ENCODE data around the gene TMEM161A.
"Not testable (repeated sequence)": the region's sequence is repeated elsewhere in the genome, so short reads cannot be mapped to it uniquely, and the experiment has no call there.

The TMEM161A gene

GRCh38 chr19:19103167-19103566 is 35.1 kb downstream of the TMEM161A start:
- intact Hi-C loops (cut with DNase I; ENCODE audit: low total_unique reads): no loop called here
- Histone ChIP-seq H3K27ac (no peak overlapping the region), H3K4me3 (no peak overlapping the region), H3K27me3 (no peaks in the 10 kb centered on the region), H3K9me3 (no peaks in the 10 kb centered on the region), H3K4me1 (peaks cover 0 to 4% (median 0%) of the 10 kb centered on the region in 4 donors), H3K36me3 (peaks cover 23 to 49% (median 35%) of the 10 kb centered on the region in 3 donors)
- TF ChIP-seq, protein P1, sequence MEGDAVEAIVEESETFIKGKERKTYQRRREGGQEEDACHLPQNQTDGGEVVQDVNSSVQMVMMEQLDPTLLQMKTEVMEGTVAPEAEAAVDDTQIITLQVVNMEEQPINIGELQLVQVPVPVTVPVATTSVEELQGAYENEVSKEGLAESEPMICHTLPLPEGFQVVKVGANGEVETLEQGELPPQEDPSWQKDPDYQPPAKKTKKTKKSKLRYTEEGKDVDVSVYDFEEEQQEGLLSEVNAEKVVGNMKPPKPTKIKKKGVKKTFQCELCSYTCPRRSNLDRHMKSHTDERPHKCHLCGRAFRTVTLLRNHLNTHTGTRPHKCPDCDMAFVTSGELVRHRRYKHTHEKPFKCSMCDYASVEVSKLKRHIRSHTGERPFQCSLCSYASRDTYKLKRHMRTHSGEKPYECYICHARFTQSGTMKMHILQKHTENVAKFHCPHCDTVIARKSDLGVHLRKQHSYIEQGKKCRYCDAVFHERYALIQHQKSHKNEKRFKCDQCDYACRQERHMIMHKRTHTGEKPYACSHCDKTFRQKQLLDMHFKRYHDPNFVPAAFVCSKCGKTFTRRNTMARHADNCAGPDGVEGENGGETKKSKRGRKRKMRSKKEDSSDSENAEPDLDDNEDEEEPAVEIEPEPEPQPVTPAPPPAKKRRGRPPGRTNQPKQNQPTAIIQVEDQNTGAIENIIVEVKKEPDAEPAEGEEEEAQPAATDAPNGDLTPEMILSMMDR (IDR thresholded peaks at IDR 0.05): no peak
- DNase-seq: no peak

DNA sequence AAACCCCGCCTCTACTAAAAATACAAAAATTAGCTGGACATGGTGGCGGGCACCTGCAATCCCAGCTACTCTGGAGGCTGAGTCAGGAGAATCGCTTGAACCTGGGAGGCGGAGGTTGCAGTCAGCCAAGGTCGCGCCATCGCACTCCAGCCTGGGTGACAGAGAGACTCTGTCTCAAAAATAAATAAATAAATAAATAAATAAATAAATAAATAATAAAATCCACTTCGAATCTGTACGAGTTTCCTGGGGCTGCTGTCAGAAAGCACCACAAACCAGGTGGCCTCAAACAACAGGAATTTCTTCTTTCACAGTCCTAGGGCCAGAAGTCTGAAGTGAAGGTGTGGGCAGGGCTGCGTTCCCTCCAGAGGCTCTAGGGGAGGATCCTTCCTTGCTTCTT is 35.7 kb downstream of the TMEM161A start:
- H3K36me3 ChIP-seq: peaks cover 23 to 49% (median 36%) of the 10 kb centered on the region in 3 donors
- H3K4me1 ChIP-seq; H3K9me3 ChIP-seq; intact Hi-C loops (cut with DNase I; ENCODE audit: low total_unique reads); H3K27me3 ChIP-seq; DNase-seq; H3K27ac ChIP-seq; H3K4me3 ChIP-seq: not testable (repeated sequence)

DNA sequence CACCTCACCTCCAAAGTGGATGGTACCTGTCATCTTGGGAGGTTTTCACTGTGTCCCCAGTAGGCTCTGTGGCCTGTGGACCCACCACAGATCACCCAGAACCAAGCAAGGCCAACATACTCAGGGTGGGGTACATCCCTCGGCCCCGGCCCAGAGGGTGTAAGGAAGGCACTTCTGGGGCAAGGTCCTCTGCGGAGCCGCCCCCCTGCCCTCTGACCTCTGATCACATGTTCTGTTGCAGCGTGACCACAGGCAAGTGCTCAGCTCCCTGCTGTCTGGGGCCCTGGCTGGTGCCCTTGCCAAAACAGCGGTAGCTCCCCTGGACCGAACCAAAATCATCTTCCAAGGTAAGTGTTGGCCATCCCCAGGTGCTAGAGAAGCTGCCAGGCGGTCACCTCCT is 36.7 kb downstream of the TMEM161A start:
- H3K27me3 ChIP-seq: no peaks in the 10 kb centered on the region
- peaks cover 0 to 4% (median 0%) of the 10 kb centered on the region in 4 donors for H3K4me1 ChIP-seq
- TF ChIP-seq, protein P1 (IDR thresholded peaks at IDR 0.05): no peak
- peaks cover 23 to 57% (median 40%) of the 10 kb centered on the region in 3 donors for H3K36me3 ChIP-seq
- no peak overlapping the region for H3K4me3 ChIP-seq
- intact Hi-C loops (cut with DNase I; ENCODE audit: low total_unique reads): no loop called here
- H3K27ac ChIP-seq: no peak overlapping the region
- no peak for DNase-seq
- H3K9me3 ChIP-seq: no peaks in the 10 kb centered on the region

DNA sequence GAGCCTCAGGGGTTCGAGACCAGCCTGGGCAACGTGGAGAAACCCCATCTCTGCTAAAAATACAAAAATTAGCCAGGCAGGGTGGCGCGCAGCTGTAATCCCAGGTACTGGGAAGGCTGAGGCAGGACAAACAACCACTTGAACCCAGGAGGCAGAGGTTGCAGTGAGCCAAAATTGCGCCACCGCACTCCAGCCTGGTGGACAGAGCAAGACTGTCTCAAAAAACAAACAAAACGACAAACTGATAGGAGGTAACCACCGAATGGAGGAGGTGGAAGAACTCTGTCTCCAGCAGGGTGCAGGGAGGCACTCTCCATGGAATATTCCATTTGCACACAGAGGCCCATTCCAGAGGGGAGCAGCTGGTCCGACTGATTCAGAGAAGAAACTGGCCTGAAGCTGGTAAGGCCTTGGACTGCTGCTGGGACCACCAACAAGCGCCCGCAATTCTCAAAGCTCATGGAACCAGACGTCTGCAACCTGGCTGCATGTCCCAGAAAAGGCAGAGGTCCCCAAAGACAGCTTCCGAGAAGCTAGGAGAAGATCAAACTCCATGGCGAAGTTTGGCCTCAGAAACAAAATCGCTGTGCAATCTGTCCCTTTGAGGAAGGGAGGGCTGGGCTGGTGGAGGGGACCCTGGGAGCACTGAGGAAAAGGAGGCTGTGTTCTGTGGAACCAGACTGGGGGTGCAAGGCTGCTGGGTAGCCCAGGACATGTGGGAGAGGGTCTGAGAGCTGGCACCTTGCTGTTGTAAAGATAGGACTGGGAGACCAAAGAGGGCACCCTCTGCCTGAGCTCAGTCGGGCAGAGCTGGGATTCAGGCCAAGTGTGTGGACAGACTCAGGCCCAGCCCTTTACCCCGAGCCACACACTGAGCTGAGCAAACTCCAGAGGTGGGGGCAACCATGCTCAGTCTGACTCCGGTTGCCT is 39.3 kb downstream of the TMEM161A start:
- Histone ChIP-seq H3K27me3 (no peaks in the 10 kb centered on the region), H3K9me3 (no peaks in the 10 kb centered on the region), H3K36me3 (peaks cover 23 to 66% (median 40%) of the 10 kb centered on the region in 3 donors), H3K4me3 (no peak overlapping the region), H3K27ac (no peak overlapping the region), H3K4me1 (no peaks in the 10 kb centered on the region)
- intact Hi-C loops (cut with DNase I; ENCODE audit: low total_unique reads): no loop called here
- TF ChIP-seq, protein P1 (IDR thresholded peaks at IDR 0.05): no peak
- no peak for DNase-seq

GRCh38 chr19:19098084-19098702 is 40.1 kb downstream of the TMEM161A start:
- TF ChIP-seq, protein P1 (IDR thresholded peaks at IDR 0.05): no peak
- DNase-seq: no peak
- Histone ChIP-seq H3K9me3 (no peaks in the 10 kb centered on the region), H3K27me3 (no peaks in the 10 kb centered on the region), H3K4me3 (no peak overlapping the region), H3K27ac (no peak overlapping the region), H3K36me3 (peaks cover 23 to 66% (median 40%) of the 10 kb centered on the region in 3 donors), H3K4me1 (no peaks in the 10 kb centered on the region)
- intact Hi-C loops (cut with DNase I; ENCODE audit: low total_unique reads): no loop called here
